ENCODE data around the gene REEP3.

REEP3 gene

GRCh38 chr10:63665670-63666134 is 144.5 kb downstream of the REEP3 start:
- Mint-ChIP-seq H3K9me3 (no peaks in the 10 kb centered on the region), H3K4me1 (ENCODE audit: low read depth in 2 of 2) (peaks cover 0 to 3% of the 10 kb centered on the region in 2 donors), H3K27ac (no peak overlapping the region), H3K27me3 (peaks cover 5 to 6% of the 10 kb centered on the region in 2 donors), H3K36me3 (ENCODE audit: insufficient read depth) (peaks cover 3% of the 10 kb centered on the region), H3K4me3 (no peak overlapping the region)
- ATAC-seq (replicated peaks) (no peak), DNase-seq (no peak)

GRCh38 chr10:63666836-63667383 is 145.7 kb downstream of the REEP3 start:
- Mint-ChIP-seq H3K36me3 (ENCODE audit: insufficient read depth) (peaks cover 3% of the 10 kb centered on the region), H3K4me3 (no peak overlapping the region), H3K27ac (no peak overlapping the region), H3K9me3 (no peaks in the 10 kb centered on the region), H3K4me1 (ENCODE audit: low read depth in 2 of 2) (peaks cover 0 to 3% of the 10 kb centered on the region in 2 donors), H3K27me3 (peaks cover 7 to 8% of the 10 kb centered on the region in 2 donors)
- DNase-seq = no peak
- ATAC-seq (replicated peaks) = no peak

- H3K4me1 Mint-ChIP-seq (ENCODE audit: low read depth in 2 of 2) = peaks cover 0 to 3% of the 10 kb centered on the region in 2 donors
- ATAC-seq (replicated peaks) (no peak), DNase-seq (no peak)
- H3K27ac Mint-ChIP-seq = no peak overlapping the region
- no peaks in the 10 kb centered on the region for H3K9me3 Mint-ChIP-seq
- peaks cover 3% of the 10 kb centered on the region for H3K36me3 Mint-ChIP-seq (ENCODE audit: insufficient read depth)
- no peak overlapping the region for H3K4me3 Mint-ChIP-seq
- peaks cover 12 to 14% of the 10 kb centered on the region in 2 donors for H3K27me3 Mint-ChIP-seq
Observed at GRCh38 chr10:63667596-63668480, 146.6 kb downstream of the REEP3 start.

- no peak for DNase-seq
- peaks cover 0 to 3% of the 10 kb centered on the region in 2 donors for H3K4me1 Mint-ChIP-seq (ENCODE audit: low read depth in 2 of 2)
- ATAC-seq (replicated peaks) = no peak
- H3K27ac Mint-ChIP-seq = no peak overlapping the region
- H3K4me3 Mint-ChIP-seq = no peak overlapping the region
- H3K36me3 Mint-ChIP-seq (ENCODE audit: insufficient read depth) = peaks cover 3% of the 10 kb centered on the region
- no peaks in the 10 kb centered on the region for H3K9me3 Mint-ChIP-seq
- peaks cover 17 to 20% of the 10 kb centered on the region in 2 donors for H3K27me3 Mint-ChIP-seq
Observed at GRCh38 chr10:63670291-63670898, 149.2 kb downstream of the REEP3 start.

GRCh38 chr10:63671317-63671937 is 150.2 kb downstream of the REEP3 start:
- Mint-ChIP-seq H3K4me1 (ENCODE audit: low read depth in 2 of 2) (peaks cover 0 to 3% of the 10 kb centered on the region in 2 donors), H3K4me3 (no peak overlapping the region), H3K27ac (no peak overlapping the region), H3K36me3 (ENCODE audit: insufficient read depth) (peaks cover 3% of the 10 kb centered on the region), H3K27me3 (peaks cover 17 to 20% of the 10 kb centered on the region in 2 donors), H3K9me3 (no peaks in the 10 kb centered on the region)
- DNase-seq = no peak
- no peak for ATAC-seq (replicated peaks)

GRCh38 chr10:63672491-63672890 is 151.3 kb downstream of the REEP3 start:
- Mint-ChIP-seq H3K4me1 (ENCODE audit: low read depth in 2 of 2) (peaks cover 0 to 3% of the 10 kb centered on the region in 2 donors), H3K27me3 (peaks cover 17 to 20% of the 10 kb centered on the region in 2 donors), H3K9me3 (no peaks in the 10 kb centered on the region), H3K4me3 (no peak overlapping the region), H3K27ac (no peak overlapping the region), H3K36me3 (ENCODE audit: insufficient read depth) (peaks cover 3% of the 10 kb centered on the region)
- ATAC-seq (replicated peaks) (no peak), DNase-seq (no peak)

GRCh38 chr10:63673246-63673645 is 152.0 kb downstream of the REEP3 start:
- H3K27me3 Mint-ChIP-seq = peaks cover 17 to 20% of the 10 kb centered on the region in 2 donors
- no peak overlapping the region for H3K27ac Mint-ChIP-seq
- no peak overlapping the region for H3K4me3 Mint-ChIP-seq
- peaks cover 0 to 3% of the 10 kb centered on the region in 2 donors for H3K4me1 Mint-ChIP-seq (ENCODE audit: low read depth in 2 of 2)
- no peak for DNase-seq
- ATAC-seq (replicated peaks) = no peak
- H3K9me3 Mint-ChIP-seq = no peaks in the 10 kb centered on the region
- H3K36me3 Mint-ChIP-seq (ENCODE audit: insufficient read depth) = peaks cover 6% of the 10 kb centered on the region

- Mint-ChIP-seq H3K4me3 (no peak overlapping the region), H3K36me3 (ENCODE audit: insufficient read depth) (peaks cover 6% of the 10 kb centered on the region), H3K27me3 (peaks cover 17 to 23% of the 10 kb centered on the region in 2 donors), H3K9me3 (no peaks in the 10 kb centered on the region), H3K4me1 (ENCODE audit: low read depth in 2 of 2) (peaks cover 0 to 3% of the 10 kb centered on the region in 2 donors), H3K27ac (no peak overlapping the region)
- no peak for DNase-seq
- ATAC-seq (replicated peaks) = no peak
Observed at GRCh38 chr10:63673846-63674245, 152.6 kb downstream of the REEP3 start.

Data from effector memory CD8-positive, alpha-beta T cell (primary cell).